Islet precursor cell (in vitro differentiated cells): ENCODE measurements around the gene REPIN1.
A peak's percentile ranks its signal among the peaks of the same experiment; 100 is the strongest.
"Not testable (repeated sequence)": the region's sequence is repeated elsewhere in the genome, so short reads cannot be mapped to it uniquely, and the experiment has no call there.

Experiments
- DNase-seq: peaks from one replicate; pipeline ENCODE4 v3.0.0-alpha.2; 2018

REPIN1 gene

DNA sequence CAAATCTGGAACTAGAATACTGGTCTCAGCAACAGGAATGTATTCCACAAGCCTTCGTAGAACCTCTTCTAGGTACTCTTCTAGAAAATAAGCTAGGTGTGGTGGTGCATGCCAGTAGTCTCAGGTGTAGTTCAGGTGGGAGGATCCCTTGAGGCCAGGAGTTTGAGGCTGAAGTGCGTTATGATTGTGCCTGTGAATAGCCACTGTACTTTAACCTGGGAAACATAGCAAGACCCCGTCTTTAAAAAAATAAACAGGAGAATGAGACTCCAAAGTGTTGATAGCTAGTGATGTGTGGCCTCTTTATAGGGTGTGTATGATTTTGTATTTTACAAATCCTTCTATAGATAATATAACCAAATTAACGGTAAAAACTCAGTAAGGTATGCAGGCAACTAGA lies 9.0 kb downstream of the REPIN1 start:
- no peak for DNase-seq

DNA sequence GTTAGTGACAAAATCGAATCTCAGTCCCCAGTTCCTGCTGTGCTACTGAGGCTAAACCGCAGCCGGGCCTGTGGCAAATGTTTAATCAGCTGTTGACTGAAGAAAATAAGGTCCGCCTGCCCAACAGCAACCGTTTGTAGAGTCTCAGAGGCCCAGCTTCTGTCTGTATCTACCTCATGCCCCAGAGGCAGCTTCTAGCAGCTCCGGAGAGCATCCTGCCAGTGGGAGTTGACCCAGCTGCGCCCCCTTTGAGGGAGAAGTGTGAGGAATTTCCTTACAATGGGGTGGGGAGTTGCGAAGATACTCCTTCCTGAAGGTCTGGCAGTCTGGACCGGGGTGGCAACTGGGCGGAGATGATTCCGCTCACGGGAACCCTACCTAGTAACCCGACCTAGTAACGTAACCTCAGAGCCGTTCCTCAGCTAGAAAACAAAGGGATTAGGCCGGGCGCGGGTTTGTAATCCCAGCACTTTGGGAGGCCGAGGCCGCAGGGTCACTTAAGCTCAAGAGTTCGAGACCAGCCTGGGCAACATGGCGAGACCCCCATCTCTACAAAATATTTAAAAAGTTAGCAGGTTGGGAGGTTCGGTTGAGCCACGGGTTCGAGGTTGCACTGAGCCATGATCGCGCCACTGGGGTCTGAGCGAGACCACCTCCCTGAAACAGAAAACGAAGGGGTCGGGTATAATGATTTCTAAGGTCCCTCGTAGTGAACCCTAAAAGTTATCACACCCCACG lies 9.7 kb downstream of the REPIN1 start:
- DNase-seq: peak; percentile 98

DNA sequence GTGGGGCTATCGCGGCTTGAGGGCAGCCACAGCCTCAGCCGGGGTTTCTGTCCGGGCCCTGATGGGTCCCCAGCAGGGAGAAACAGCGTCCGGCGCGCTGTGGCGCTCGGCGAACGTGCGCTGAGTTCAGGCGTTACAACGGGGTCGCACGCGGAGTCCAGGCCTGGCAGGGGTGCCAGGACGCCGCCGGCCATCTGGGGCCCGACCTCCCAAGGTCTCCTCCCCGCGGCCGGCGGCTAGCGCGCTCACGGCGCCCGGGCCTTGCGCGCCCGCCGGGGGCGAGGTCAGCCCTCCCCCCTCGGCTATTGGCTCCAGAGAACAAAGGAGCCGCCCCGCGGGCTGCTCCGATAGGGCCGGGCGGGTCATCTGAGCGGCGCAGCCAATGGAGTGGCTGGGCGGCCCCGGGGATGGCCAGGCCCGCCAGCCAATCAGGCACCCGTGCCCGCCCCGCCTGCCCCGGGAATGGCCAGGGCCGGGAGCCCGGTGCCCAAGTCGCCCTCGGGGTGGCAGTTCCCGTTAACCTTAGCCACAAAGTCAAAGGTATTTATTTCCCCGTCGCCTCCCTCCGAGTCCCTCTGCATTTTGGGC lies 10.3 kb downstream of the REPIN1 start, which contains the start of gene ZNF775:
ZNF775 (plus strand) TSS at position 478 of the 588 bp plus-strand sequence. CDS start 9,141 bp downstream, outside the sequence.
- DNase-seq: peak; percentile 98

DNA sequence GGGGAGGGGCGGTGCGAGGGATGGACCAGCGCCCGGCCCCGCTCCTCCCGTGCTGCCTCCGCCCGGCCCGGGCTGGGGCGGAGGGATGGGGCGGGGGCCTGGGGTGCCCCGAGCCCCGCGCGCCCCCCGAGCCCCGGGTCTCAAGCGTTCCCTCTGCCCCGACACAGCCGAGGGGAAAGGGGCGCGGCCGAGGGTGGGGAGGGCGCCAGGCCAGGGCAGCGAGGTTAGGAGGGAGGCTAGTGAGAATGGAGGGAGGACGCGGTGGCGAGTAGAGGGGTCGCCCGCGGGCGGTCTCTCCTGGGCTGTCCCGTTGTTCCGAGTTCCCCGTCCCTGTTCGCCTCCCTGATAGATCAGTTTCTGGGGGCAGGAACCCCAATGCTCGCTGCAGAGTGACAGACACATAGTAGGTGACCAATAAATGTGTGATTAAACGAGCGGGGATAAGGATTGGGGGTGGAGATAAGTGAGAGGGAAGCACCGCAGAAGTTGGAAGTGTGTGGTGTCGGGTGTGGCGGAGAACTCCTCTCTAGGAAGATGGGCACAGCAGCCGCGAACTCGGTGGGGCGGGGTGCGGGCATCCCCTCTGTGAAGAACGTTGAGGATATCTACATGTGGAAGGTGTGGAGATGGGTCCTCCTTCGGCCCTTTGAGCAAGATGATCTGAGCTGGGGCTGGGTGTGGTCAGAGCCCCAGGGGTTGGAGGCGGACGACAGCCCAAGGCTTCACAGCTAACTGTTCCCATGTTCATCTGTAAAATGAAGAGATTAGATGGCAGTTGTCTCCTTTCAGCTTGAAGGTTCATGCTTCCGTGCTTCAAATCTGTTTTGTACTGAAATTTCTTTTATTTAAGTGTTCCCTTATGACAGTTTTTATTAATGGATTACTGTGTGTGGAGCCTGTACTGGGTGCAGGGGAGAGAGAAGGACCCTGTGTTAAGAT lies 11.1 kb downstream of the REPIN1 start:
- no peak for DNase-seq

DNA sequence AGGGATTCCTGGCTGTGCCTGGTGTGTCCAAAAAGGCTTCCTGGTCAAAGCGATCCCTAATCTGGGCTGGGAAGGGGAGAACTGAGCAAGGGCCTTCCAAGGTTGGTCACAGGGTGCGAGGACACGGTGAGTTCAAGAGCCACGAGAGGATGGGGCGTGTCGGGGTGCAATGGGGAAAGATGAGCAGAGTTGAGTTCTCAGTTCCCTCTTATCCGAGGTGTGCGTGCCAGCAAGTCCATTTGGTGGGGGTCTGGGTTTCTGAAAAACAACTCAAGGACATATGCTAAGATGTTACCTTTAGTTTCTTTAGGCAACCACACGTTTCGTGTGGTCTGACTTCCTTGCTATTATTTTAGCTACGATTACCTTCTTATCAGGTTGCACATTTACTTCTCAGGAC lies 11.8 kb downstream of the REPIN1 start:
- no peak for DNase-seq

DNA sequence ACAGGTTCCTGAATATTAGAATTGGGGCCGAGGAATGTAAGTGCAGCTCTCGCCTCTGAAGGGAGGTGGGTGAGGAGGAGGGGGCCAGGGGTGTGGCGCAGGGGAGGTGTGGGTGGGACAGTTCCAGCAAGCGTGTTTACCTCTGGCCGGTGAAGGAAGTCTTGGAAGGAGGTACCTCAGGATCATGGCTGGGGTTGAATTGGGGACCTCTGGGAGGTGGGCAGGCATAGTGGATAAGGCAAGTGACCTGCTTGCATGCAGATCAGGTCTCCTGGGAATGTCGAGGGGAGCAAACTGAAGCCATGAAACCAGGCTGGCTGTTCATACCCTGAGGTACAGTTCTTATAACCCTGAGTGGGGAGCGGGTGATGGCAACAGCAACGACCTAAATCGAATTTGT lies 12.5 kb downstream of the REPIN1 start:
- peak; percentile 49 for DNase-seq

DNA sequence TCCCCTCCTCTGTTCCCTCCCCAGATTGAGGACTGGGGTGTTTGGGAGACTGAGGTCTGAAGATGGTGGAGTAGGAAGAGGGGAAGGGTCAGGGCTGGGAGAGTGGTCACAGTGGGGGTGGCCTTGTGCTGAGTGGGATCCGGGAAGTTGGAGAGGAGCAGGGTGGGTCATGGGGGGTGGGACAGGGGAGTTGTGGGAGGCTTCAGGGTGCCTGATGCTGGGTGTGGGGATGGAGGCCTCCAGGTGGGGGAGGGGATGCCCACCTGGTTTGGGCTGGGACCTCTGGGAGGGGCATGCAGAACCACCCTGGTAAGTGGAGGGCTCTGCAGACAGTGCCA lies 13.1 kb downstream of the REPIN1 start:
- DNase-seq: no peak

DNA sequence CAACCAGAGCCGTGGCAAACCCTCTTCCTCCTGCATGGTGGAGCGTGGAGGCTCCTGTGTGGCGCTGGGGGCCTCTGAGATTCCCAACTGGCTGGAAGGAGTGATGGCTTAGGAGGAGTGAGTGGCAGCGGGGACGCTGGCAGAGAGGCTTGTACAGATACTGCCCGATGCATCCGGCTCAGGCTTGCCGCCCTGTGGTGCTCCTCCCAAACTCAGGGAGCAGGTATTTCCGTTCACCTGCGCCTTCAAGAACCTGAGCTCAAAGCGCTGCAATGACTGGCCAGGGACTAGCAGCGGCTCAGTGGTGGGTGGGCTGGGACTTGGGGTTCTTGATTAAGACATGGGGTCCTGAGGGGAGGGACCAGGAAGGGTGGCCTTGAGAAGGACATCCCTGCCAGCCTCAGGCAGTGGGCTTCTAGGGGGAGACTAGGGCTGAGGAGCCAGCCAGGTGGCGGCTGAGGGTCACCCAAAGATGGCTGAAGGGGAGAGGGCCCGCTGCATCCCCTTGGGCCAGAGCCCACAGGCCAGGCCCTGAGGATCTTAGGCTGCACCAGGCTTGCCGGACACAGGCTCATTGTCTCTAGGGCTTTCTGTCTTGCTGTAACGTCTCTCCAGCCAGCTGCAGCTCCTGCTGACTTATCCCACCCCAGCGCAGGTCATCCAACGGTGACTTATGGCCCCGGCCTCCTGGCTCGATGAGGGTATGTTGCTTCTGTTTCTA lies 13.7 kb downstream of the REPIN1 start:
- DNase-seq: peak; percentile 55

DNA sequence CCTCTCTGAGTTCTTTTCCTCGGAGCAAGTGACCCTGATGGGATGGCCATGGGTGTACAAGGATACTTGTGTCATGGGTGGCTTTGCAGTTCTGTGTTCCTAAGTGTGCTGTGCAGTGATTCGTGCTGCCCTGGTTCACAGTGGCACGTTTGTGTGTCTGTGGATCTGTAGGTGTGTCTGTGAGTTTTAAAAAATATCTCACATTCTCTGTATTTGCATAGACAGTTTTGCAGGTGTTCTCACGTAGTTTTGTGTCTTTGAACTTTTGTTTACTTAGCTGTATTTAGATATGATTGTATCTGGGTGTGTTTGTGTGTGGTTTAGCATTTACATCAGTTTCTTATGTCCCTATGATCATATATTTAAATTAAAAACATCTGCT lies 14.2 kb downstream of the REPIN1 start:
- DNase-seq: no peak

DNA sequence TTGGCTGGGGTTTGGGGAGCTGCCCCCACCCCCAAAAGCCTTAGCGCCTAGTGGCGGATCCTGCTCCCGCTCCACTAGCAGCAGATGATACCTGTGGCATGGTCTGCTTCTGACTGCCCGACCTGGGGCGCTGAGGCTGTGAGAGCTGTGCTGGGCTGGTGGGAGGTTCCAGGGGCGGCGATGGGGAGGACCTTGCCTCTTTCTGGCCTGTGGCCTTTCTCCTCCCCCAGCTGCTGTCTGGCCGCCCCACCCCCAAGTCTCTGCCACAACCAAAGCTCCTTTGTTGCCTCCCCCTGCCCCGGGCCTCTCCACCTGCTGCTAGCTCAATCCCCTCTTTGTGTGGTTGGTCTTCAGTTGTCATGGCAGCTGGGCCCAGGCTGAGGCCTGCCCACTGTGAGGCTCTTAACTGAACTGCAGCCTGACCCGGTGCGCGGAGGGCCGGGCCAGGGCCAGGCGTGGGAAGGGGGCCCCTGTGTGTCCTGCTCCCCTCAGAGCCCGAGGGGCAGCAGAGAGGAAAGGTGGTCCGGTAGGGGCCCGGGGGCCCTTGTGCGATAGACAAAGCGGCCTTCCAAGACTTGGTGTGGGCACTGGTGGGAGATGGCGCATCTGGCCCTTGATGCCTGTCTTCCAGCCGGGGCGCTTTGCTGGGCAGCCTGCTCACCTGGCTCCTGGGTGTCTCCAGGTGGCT lies 15.2 kb downstream of the REPIN1 start:
- peak; percentile 99 for DNase-seq

DNA sequence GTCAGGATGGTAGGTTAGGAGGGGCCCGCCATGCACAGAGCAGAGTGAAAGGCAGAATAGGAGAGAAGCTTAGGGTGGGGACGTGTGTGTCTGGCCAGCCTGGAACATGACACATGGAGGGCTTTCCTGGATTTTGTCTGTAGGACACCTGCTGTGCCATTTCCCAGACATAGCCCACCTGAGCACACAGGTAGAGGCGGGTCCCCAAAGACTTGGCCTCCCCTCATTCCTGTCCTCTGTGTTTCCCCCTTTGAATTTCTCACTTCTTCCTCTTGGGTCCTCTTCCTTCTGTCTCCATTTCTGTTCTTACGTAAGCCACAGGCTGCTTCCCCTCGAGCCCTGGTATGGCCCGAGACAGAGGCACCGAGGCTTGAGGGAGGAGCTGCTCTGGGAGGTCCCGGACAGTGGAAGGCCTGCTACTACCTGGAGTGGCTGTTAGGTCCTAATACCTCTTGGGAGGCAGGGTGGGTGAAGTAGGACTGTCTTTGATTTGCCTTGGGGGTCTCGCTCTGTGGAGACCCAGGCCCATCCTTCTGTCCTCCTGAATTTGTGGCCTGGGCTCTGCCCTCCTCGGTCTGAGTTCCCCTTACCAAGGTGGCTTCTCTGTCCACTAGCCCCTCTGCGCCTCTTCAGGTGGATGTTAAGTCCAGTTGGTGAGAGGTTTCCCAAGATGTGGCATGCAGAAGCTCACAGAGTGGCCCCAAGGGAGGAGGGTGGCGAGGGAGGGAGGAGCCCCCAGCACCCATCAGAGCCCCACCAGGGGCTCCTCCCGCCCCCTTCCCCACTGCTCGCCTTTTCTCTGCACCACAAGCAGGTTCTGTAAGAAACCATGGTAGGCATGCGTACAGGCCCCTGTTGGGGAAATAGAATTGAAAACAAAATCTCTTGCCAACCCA lies 16.0 kb downstream of the REPIN1 start:
- no peak for DNase-seq

DNA sequence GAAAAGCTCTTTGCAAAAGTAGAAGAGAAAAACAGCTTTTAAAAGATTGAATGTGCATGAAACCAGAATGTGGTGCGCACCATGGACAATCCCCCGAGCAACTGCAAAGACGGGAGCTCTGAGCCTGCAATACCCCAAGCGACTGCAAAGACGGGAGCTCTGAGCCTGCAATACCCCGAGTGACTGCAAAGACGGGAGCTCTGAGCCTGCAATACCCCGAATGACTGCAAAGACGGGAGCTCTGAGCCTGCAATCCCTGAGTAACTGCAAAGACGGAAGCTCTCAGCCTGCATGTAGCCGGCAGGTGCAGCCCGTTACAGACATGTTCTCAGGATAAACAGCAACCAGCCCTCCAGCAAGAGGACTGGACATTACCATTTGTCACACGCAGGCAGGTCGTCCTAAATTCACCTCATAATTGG lies 16.7 kb downstream of the REPIN1 start:
- no peak for DNase-seq

DNA sequence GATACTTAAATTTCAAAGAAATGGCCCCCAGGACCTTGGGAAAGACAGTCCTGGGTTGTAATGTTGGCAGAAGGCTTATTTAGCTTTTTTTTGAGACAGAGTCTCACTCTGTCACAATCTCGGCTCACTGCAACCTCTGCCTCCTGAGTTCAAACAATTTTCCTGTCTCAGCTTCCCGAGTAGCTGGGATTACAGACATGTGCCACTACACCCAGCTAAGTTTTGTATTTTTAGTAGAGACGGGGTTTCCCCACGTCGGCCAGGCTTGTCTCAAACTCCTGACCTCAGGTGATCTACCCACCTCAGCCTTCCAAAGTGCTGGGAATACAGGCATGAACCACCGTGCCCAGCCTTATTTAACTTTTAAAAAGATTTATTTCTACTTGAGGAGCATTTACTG lies 17.3 kb downstream of the REPIN1 start:
- not testable (repeated sequence) for DNase-seq

DNA sequence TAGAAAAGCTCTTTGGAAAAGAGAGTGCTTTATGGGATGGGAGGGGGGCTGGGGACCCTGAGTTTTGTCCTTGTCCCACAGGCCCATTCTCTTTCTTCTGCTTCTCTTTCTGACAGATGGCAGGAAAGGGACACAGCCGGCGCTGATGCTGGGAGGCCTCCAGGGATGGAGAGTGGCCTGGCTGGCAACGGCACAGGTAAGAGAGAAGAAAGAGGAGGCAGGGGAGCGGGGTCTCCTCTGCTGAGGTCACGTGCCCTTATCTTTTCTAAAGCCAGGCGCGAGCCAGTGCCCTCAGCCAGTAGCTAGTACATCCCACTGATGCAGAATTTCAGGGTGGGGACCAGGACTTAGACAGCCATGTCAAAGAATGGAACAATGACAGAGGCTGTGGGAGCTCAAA lies 19.7 kb downstream of the REPIN1 start:
- no peak for DNase-seq

DNA sequence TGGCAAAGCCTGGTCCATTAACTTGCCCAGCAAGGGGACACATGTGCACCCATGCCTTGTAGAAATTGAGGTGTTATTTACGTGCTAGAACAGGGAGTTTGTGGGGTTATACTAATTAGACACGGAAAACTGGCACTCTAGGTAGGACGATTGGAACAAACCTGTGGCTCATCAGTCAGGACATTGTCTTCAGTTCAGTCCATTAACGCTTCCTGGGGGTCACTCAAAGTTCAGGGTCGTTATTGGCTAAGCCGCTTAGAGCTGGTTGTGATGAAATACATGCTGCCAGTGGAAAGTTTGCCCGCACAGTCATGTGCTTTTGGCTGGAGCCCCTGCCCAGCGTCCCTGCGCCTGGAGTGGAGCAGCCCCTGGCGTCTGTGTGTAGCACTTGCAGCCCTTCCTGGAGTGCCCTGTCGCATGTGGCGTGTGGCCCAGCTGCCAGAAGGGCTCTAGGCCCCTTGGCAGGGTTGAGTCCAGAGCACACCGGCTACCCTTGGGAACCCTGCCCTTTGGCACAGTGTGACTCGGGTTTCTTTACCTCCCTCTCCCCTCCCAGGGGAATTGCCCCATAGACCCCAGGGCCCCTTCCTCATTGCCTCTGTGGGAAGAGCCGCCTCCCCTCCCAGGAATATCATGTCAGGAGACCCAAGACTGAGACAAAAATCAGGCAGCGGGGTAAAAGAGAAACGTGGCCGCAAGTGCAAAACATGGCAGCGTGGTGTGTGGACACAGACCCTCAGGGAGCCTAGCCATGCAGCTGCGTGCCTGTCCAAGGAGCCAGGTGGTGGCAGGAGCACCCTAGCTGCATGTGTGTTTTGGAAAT lies 20.3 kb downstream of the REPIN1 start:
- DNase-seq: no peak

DNA sequence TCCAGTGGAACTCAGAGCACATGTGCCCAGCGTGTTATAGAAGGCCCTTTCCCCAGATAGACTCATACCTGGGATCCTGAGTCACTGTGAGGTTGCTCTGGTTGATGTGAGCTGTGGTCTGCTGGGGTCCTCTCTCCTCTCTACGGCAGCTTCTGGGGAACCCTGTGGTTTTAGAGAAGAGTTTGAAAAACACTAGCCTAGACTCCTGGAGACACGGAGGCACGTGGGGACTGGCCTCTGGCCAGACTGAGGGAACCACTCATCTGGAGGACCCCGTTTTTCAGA lies 20.9 kb downstream of the REPIN1 start:
- no peak for DNase-seq

DNA sequence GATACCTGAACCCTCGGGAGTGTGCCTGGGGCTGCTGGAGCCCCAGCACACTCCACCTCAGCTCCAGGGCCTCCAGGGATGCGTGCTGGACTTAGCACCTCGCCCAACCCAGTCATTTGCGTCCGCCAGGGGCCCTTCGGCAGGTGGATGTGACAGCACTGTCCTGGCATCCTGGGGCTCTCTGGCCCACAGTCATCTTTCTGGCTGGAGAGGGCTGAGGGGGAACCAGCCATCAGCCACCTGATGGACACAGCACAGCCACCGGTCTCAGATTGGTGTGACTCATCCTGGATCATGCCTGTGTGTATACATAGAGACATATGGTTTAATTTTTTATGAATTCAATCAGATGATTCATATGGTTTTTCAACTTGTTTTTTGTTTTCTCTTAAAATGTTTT lies 21.6 kb downstream of the REPIN1 start:
- no peak for DNase-seq

DNA sequence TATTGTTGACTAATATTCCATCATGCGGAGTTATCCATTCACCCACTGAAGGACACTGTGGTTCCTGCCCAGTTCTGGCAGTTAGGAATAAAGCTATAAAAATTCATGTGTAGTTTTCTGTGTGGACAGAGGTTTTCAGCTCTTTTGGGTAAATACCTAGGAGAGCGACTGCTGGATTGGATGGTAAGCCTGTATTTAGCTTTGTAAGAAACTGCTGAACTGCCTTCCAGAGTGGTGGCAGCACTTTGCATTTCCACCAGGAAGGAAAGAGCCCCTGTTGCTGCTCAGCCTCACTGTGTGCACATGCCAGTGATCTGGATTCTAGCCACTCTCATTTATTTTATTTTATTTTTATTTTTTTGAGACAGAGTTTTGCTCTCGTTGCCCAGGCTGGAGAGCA lies 24.7 kb downstream of the REPIN1 start:
- no peak for DNase-seq

DNA sequence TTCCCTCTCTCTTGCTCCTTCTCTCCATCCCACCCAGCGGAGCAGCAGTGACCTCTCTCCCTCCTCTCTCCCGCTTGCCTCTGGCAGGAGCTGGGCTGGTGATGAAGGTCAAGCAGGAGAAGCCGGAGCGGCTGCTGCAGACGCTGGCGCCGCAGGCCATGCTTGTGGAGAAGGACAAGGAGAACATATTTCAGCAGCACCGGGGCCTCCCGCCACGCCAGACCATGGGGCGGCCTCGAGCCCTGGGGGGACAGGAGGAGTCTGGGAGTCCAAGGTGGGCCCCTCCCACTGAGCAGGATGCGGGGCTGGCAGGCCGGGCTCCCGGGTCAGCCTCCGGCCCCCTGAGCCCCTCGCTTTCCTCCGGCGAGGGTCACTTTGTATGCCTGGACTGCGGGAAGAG lies 27.8 kb downstream of the REPIN1 start:
- DNase-seq: no peak

DNA sequence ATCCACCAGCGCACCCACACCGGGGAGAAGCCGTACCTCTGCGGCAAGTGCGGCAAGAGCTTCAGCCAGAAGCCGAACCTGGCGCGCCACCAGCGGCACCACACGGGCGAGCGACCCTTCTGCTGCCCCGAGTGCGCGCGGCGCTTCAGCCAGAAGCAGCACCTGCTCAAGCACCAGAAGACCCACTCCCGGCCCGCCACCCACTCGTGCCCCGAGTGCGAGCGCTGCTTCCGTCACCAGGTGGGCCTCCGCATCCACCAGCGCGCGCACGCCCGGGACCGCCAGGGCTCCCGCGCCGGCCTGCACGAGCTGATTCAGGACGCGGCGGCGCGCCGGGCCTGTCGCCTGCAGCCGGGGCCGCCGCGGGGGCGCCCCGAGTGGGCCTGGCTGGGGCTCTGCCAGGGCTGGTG lies 28.2 kb downstream of the REPIN1 start:
- no peak for DNase-seq
